Measurements from ENCODE around the gene ASPG.

ASPG gene

GRCh38 chr14:104041430-104042104 lies 43.9 kb upstream of the ASPG start:
- H3K4me1 ChIP-seq (ENCODE audit: control insufficient read depth, low read length), result no peaks in the 10 kb centered on the region
- H3K27me3 ChIP-seq (ENCODE audit: control insufficient read depth, low read length), result no peaks in the 10 kb centered on the region
- TF ChIP-seq EZH2phosphoT487 (IDR thresholded peaks at IDR 0.05; ENCODE audit: borderline replicate concordance, low read length) (no peak), CTCF (IDR thresholded peaks at IDR 0.05; ENCODE audit: low read depth, low read length, poor library complexity, severe bottlenecking) (no peak)
- H3K36me3 ChIP-seq (ENCODE audit: control insufficient read depth, low read length), result no peaks in the 10 kb centered on the region
- no peaks in the 10 kb centered on the region for H3K79me2 ChIP-seq (ENCODE audit: control insufficient read depth, low read length)
- no peaks in the 10 kb centered on the region for H4K20me1 ChIP-seq (ENCODE audit: control insufficient read depth, insufficient read depth, low read depth, low read length)
- no peak overlapping the region for H3K4me3 ChIP-seq (ENCODE audit: low read length)
- no peaks in the 10 kb centered on the region for H3F3A ChIP-seq (ENCODE audit: control insufficient read depth, insufficient read depth)
- no peak overlapping the region for H3K27ac ChIP-seq (ENCODE audit: low read depth, low read length)
- no peaks in the 10 kb centered on the region for H3K9me2 ChIP-seq (replicated peaks; ENCODE audit: control insufficient read depth, low read length)
- no peak overlapping the region for H3K4me2 ChIP-seq (ENCODE audit: low read length)
- H3K9me3 ChIP-seq (ENCODE audit: control insufficient read depth, insufficient read depth, low read length), result no peaks in the 10 kb centered on the region

DNA sequence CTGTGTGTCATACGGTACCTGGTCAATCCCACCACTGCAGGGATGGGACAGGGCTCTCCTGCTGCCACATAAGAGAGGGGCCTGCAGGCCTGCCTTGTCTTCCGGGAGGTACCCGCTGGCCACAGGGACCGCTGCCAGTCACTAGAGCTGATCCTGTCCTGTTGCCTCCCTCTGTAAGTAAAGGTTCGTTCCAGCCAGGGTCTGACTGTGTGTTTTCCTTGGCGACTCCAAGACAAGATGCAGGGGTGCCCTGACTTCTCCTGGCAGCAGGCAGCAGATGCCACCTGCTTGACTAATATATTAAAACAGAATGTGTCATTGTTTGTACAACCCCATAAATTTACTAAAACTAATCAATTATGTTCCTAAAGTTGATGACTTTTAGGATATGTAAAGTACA lies 41.5 kb upstream of the ASPG start:
- Histone ChIP-seq H3K9me3 (ENCODE audit: control insufficient read depth, insufficient read depth, low read length) (no peaks in the 10 kb centered on the region), H3K4me1 (ENCODE audit: control insufficient read depth, low read length) (no peaks in the 10 kb centered on the region)

GRCh38 chr14:104047761-104048160 lies 37.7 kb upstream of the ASPG start:
- no peaks in the 10 kb centered on the region for H4K20me1 ChIP-seq (ENCODE audit: control insufficient read depth, insufficient read depth, low read depth, low read length)
- no peaks in the 10 kb centered on the region for H3K4me1 ChIP-seq (ENCODE audit: control insufficient read depth, low read length)
- no peaks in the 10 kb centered on the region for H3K9me3 ChIP-seq (ENCODE audit: control insufficient read depth, insufficient read depth, low read length)

More for the DNA sequence above, 41.5 kb upstream of the ASPG start:
- H3K27ac ChIP-seq (ENCODE audit: low read depth, low read length), result no peak overlapping the region
- no peak overlapping the region for H3K4me2 ChIP-seq (ENCODE audit: low read length)
- no peak for TF ChIP-seq CTCF (IDR thresholded peaks at IDR 0.05; ENCODE audit: low read depth, low read length, poor library complexity, severe bottlenecking)
- no peaks in the 10 kb centered on the region; the same call in 1 of the 2 replicates for H3K27me3 ChIP-seq (ENCODE audit: control insufficient read depth, low read length)
- no peak overlapping the region for H3K4me3 ChIP-seq (ENCODE audit: low read length)
- no peaks in the 10 kb centered on the region for H3F3A ChIP-seq (ENCODE audit: control insufficient read depth, insufficient read depth)
- H3K79me2 ChIP-seq (ENCODE audit: control insufficient read depth, low read length), result no peaks in the 10 kb centered on the region
- H3K9me2 ChIP-seq (replicated peaks; ENCODE audit: control insufficient read depth, low read length), result no peaks in the 10 kb centered on the region
- H4K20me1 ChIP-seq (ENCODE audit: control insufficient read depth, insufficient read depth, low read depth, low read length), result no peaks in the 10 kb centered on the region
- H3K36me3 ChIP-seq (ENCODE audit: control insufficient read depth, low read length), result no peaks in the 10 kb centered on the region

More at GRCh38 chr14:104047761-104048160, 37.7 kb upstream of the ASPG start:
- no peaks in the 10 kb centered on the region for H3K36me3 ChIP-seq (ENCODE audit: control insufficient read depth, low read length)
- H3K9me2 ChIP-seq (replicated peaks; ENCODE audit: control insufficient read depth, low read length), result no peaks in the 10 kb centered on the region
- H3K27me3 ChIP-seq (ENCODE audit: control insufficient read depth, low read length), result peaks cover 4% of the 10 kb centered on the region
- H3F3A ChIP-seq (ENCODE audit: control insufficient read depth, insufficient read depth), result no peaks in the 10 kb centered on the region
- H3K4me3 ChIP-seq (ENCODE audit: low read length), result no peak overlapping the region
- H3K27ac ChIP-seq (ENCODE audit: low read depth, low read length), result no peak overlapping the region
- H3K4me2 ChIP-seq (ENCODE audit: low read length), result no peak overlapping the region
- TF ChIP-seq CTCF (IDR thresholded peaks at IDR 0.05; ENCODE audit: low read depth, low read length, poor library complexity, severe bottlenecking) (no peak), EZH2phosphoT487 (IDR thresholded peaks at IDR 0.05; ENCODE audit: borderline replicate concordance, low read length) (no peak)
- no peaks in the 10 kb centered on the region for H3K79me2 ChIP-seq (ENCODE audit: control insufficient read depth, low read length)

Data from DOHH2 (cell line).